ENCODE results near the gene DCC.

The DCC gene

GRCh38 chr18:53441761-53442414 lies 1101.9 kb downstream of the DCC start:
- CTCF ChIA-PET, result interaction anchor here (0.8 kb wide), 1 partner anchor 570 kb away, joined by 4 read pairs; no protein-coding TSS in a partner anchor
- TF ChIP-seq HDGF (IDR thresholded peaks at IDR 0.05; ENCODE audit: borderline replicate concordance) (no peak), ZNF384 (IDR thresholded peaks at IDR 0.05) (no peak), SP1 (IDR thresholded peaks at IDR 0.05) (no peak), LEF1 (IDR thresholded peaks at IDR 0.05; ENCODE audit: borderline replicate concordance) (no peak), CTBP1 (IDR thresholded peaks at IDR 0.05; ENCODE audit: borderline replicate concordance) (no peak), L3MBTL2 (conservative IDR thresholded peaks at IDR 0.05) (no peak), TARDBP (IDR thresholded peaks at IDR 0.05) (no peak), SUZ12 (IDR thresholded peaks at IDR 0.05) (no peak), FOXK2 (IDR thresholded peaks at IDR 0.05) (no peak)
- no peak for DNase-seq (ENCODE audit: extremely low spot score)
- POLR2A ChIA-PET, result no interaction called here

GRCh38 chr18:53442415-53442783 lies 1102.4 kb downstream of the DCC start:
- ChIA-PET CTCF (interaction anchor here (0.8 kb wide), 1 partner anchor 570 kb away, joined by 4 read pairs; no protein-coding TSS in a partner anchor), POLR2A (no interaction called here)
- no peak for DNase-seq (ENCODE audit: extremely low spot score)
- TF ChIP-seq ZNF384 (IDR thresholded peaks at IDR 0.05) (no peak), FOXA1 (IDR thresholded peaks at IDR 0.05) (no peak), TARDBP (IDR thresholded peaks at IDR 0.05) (no peak), ELF4 (IDR thresholded peaks at IDR 0.05) (no peak), CTBP1 (IDR thresholded peaks at IDR 0.05; ENCODE audit: borderline replicate concordance) (no peak), HDGF (IDR thresholded peaks at IDR 0.05; ENCODE audit: borderline replicate concordance) (no peak), SP1 (IDR thresholded peaks at IDR 0.05) (no peak), FOXK2 (IDR thresholded peaks at IDR 0.05) (no peak), LEF1 (IDR thresholded peaks at IDR 0.05; ENCODE audit: borderline replicate concordance) (no peak), ARNT (IDR thresholded peaks at IDR 0.05) (no peak), L3MBTL2 (conservative IDR thresholded peaks at IDR 0.05) (no peak), SUZ12 (IDR thresholded peaks at IDR 0.05) (no peak), FOXM1 (IDR thresholded peaks at IDR 0.05; ENCODE audit: borderline replicate concordance) (no peak)
- TF ChIP-seq, protein P1, sequence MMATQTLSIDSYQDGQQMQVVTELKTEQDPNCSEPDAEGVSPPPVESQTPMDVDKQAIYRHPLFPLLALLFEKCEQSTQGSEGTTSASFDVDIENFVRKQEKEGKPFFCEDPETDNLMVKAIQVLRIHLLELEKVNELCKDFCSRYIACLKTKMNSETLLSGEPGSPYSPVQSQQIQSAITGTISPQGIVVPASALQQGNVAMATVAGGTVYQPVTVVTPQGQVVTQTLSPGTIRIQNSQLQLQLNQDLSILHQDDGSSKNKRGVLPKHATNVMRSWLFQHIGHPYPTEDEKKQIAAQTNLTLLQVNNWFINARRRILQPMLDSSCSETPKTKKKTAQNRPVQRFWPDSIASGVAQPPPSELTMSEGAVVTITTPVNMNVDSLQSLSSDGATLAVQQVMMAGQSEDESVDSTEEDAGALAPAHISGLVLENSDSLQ (IDR thresholded peaks at IDR 0.05), result no peak

- CTCF ChIA-PET, result no interaction called here
- POLR2A ChIA-PET, result no interaction called here
- DNase-seq (ENCODE audit: extremely low spot score), result no peak
Measured at GRCh38 chr18:53443336-53443735, 1103.3 kb downstream of the DCC start.

DNA sequence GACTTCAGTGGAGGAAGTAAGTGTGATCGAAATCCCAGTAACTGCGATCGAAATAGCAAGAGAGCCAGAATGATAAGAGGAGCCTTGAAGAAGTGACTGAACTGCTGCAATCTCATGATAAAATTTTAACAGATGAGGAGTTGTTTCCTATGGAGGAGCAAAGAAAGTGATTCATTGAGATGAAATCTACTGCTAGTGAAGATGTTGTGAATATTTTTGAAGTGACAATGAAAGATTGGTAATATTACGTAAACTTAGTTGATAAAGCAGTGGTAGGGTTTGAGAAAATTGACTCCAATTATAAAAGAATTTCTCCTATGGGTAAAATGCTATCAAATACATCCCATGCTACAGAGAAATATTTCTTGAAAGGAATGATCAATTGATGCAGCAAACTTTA lies 1103.8 kb downstream of the DCC start:
- TF ChIP-seq FOXK2 (IDR thresholded peaks at IDR 0.05) (no peak), SP1 (IDR thresholded peaks at IDR 0.05) (no peak), HDGF (IDR thresholded peaks at IDR 0.05; ENCODE audit: borderline replicate concordance) (no peak), ELF4 (IDR thresholded peaks at IDR 0.05) (no peak), BHLHE40 (IDR thresholded peaks at IDR 0.05; ENCODE audit: borderline replicate concordance) (no peak), FOXA1 (IDR thresholded peaks at IDR 0.05) (no peak), CTBP1 (IDR thresholded peaks at IDR 0.05; ENCODE audit: borderline replicate concordance) (no peak), NFRKB (IDR thresholded peaks at IDR 0.05) (no peak), TARDBP (IDR thresholded peaks at IDR 0.05) (no peak), FOXM1 (IDR thresholded peaks at IDR 0.05; ENCODE audit: borderline replicate concordance) (no peak), ARNT (IDR thresholded peaks at IDR 0.05) (no peak), SUZ12 (IDR thresholded peaks at IDR 0.05) (no peak)
- TF ChIP-seq, protein P1 (IDR thresholded peaks at IDR 0.05), result no peak
- DNase-seq (ENCODE audit: extremely low spot score), result no peak
- CTCF ChIA-PET, result no interaction called here
- POLR2A ChIA-PET, result no interaction called here

More at GRCh38 chr18:53443336-53443735, 1103.3 kb downstream of the DCC start:
- TF ChIP-seq TARDBP (IDR thresholded peaks at IDR 0.05) (no peak), SP1 (IDR thresholded peaks at IDR 0.05) (no peak), FOXA1 (IDR thresholded peaks at IDR 0.05) (no peak), FOXK2 (IDR thresholded peaks at IDR 0.05) (no peak), HDGF (IDR thresholded peaks at IDR 0.05; ENCODE audit: borderline replicate concordance) (no peak), ZNF384 (IDR thresholded peaks at IDR 0.05) (no peak)

GRCh38 chr18:53451902-53452301 lies 1111.9 kb downstream of the DCC start:
- no peak for DNase-seq (ENCODE audit: extremely low spot score)
- no peak for TF ChIP-seq FOXK2 (IDR thresholded peaks at IDR 0.05)
- ChIA-PET CTCF (no interaction called here), POLR2A (no interaction called here)

DNA sequence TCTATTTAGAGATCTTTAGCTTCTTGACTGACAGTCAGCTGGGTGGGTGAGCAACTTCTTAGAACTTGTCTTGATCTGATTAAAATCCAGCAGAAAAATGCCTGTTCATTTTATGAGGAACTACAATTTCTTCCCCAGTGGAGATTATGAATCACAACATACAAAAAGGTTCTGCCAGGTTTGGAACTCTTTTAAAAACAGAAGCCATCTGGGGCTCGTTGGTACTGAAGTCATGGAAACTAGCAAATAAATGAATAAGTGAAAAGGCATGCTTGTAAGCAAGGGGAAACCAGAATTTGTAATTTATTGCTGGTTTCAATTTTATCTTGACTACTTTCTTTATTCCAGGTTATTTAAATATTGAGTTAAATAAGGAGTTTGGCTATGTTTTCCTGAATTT lies 1117.1 kb downstream of the DCC start:
- POLR2A ChIA-PET, result no interaction called here
- DNase-seq (ENCODE audit: extremely low spot score), result no peak
- no peak for TF ChIP-seq ARNT (IDR thresholded peaks at IDR 0.05)
- TF ChIP-seq NFRKB (IDR thresholded peaks at IDR 0.05), result no peak
- no peak for TF ChIP-seq ELF4 (IDR thresholded peaks at IDR 0.05)
- CTCF ChIA-PET, result no interaction called here

DNA sequence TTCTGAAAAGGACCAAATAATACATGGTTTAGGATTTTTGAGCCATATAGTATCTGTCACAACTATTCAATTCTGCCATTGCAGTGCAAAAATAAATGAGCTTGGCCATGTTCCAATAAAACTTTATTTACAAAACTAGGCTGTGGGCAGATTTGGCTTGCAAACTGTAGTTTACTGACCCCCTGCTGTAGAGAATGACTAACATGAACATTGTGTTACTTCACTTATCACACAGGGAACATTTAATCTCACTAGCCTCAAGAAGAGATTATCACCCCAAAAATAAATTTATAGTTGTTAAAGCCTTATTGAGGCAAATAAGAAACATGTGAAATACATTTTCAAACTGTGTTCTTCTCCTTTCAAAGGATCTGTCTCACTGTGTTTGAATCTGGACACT lies 1118.3 kb downstream of the DCC start:
- CTCF ChIA-PET, result no interaction called here

More for the DNA sequence above, 1118.3 kb downstream of the DCC start:
- no peak for DNase-seq (ENCODE audit: extremely low spot score)
- TF ChIP-seq FOXM1 (IDR thresholded peaks at IDR 0.05; ENCODE audit: borderline replicate concordance), result no peak
- TF ChIP-seq CTBP1 (IDR thresholded peaks at IDR 0.05; ENCODE audit: borderline replicate concordance), result no peak
- no peak for TF ChIP-seq BHLHE40 (IDR thresholded peaks at IDR 0.05; ENCODE audit: borderline replicate concordance)
- TF ChIP-seq NFRKB (IDR thresholded peaks at IDR 0.05), result no peak
- TF ChIP-seq ZNF384 (IDR thresholded peaks at IDR 0.05), result no peak
- no peak for TF ChIP-seq L3MBTL2 (conservative IDR thresholded peaks at IDR 0.05)
- no peak for TF ChIP-seq FOXK2 (IDR thresholded peaks at IDR 0.05)
- TF ChIP-seq ARNT (IDR thresholded peaks at IDR 0.05), result no peak
- TF ChIP-seq SP1 (IDR thresholded peaks at IDR 0.05), result no peak
- TF ChIP-seq ELF4 (IDR thresholded peaks at IDR 0.05), result no peak
- TF ChIP-seq TARDBP (IDR thresholded peaks at IDR 0.05), result no peak
- TF ChIP-seq SUZ12 (IDR thresholded peaks at IDR 0.05), result no peak
- no peak for TF ChIP-seq FOXA1 (IDR thresholded peaks at IDR 0.05)
- no peak for TF ChIP-seq HDGF (IDR thresholded peaks at IDR 0.05; ENCODE audit: borderline replicate concordance)
- TF ChIP-seq, protein P1 (IDR thresholded peaks at IDR 0.05), result no peak
- no peak for TF ChIP-seq LEF1 (IDR thresholded peaks at IDR 0.05; ENCODE audit: borderline replicate concordance)
- POLR2A ChIA-PET, result no interaction called here

Data from HEK293T (cell line).